Measurements from ENCODE around the gene CNNM3. TPM values are rescaled to one million over a fixed set of nuclear protein-coding genes. Genes with fewer than 3 reads are reported as not detected.
"Not testable (repeated sequence)": the region's sequence is repeated elsewhere in the genome, so short reads cannot be mapped to it uniquely, and the experiment has no call there.

Gene CNNM3
- total and polyA plus RNA-seq, 5 experiments from 2014 or later: 2.8 to 41.1 (median 12.0) TPM

GRCh38 chr2:96787411-96787810 lies 28.7 kb upstream of the CNNM3 start:
- DNase-seq: no peak
- no peak overlapping the region for H3K4me3 Mint-ChIP-seq
- POLR2A ChIA-PET: no interaction called here
- no peak overlapping the region for H3K27ac Mint-ChIP-seq
- no peaks in the 10 kb centered on the region for H3K27me3 Mint-ChIP-seq
- peaks cover 0 to 3% (median 0%) of the 10 kb centered on the region in 4 donors for H3K4me1 Mint-ChIP-seq
- peaks cover 0 to 5% (median 0%) of the 10 kb centered on the region in 3 donors for H3K36me3 Mint-ChIP-seq
- ATAC-seq: no peak
- no peaks in the 10 kb centered on the region for H3K9me3 Mint-ChIP-seq

DNA sequence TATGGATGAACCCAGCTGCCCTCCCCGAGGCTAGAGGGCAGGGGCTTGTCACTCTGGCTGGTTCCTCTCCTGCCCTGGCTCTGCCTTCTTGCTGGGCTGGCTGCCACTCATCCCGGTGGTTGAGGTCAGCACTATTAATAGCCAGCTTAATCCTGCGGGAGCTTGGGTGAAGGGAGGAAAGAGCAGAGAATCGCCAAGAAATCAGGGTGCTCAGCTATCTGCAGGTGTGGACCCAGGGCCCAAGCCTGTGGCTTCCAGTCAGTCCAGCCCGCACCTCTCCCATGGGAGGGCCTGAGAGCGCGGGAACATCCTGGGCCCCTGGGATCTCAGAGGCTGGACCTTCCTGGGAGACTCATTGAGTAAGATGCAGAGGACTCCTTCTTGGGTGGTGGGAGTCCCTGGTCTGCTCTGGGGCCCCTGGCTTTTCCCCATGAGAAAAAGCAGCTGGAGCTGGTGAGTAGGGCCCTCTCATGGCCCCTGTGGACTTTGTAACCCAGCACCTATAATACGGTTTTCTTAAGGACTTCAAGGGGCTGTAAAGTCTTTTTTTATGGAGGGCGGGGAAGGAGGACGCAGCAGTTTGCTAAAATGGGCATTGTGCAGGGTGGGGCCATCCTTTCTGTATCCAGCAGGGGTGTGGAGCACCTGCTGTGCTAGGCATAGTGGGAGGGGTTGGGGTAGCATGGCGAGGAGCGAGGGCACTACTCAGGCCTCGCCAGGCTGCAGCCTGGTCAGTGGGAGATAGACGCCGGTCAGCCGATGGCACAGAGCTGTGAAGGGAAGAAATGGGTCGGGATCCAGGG lies 27.4 kb upstream of the CNNM3 start:
- no peaks in the 10 kb centered on the region for H3K27me3 Mint-ChIP-seq
- no peak for DNase-seq
- H3K4me3 Mint-ChIP-seq: no peak overlapping the region
- H3K9me3 Mint-ChIP-seq: no peaks in the 10 kb centered on the region
- peaks cover 0 to 3% (median 0%) of the 10 kb centered on the region in 4 donors for H3K4me1 Mint-ChIP-seq
- POLR2A ChIA-PET: no interaction called here
- H3K36me3 Mint-ChIP-seq: peaks cover 0 to 2% (median 0%) of the 10 kb centered on the region in 3 donors
- no peak overlapping the region for H3K27ac Mint-ChIP-seq
- no peak for ATAC-seq

DNA sequence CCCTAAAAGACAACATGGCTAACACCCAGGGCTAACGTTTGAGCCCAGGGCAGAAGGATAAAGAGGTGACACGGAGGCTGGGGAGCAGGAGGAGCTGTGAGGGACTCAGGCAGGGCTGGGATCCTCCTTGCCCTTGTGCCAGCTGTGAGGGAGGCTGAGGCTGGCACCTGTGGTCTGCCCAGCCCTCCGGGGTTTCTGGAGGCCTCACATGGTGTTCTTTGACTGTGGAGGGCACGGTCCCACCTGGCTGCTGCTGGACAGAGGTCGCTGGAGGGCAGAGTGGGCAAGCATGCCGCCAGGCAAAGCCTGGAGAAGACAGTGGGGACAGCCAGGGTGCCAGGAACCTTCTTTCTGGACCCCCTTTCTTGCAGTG lies 26.8 kb upstream of the CNNM3 start:
- no peak overlapping the region for H3K27ac Mint-ChIP-seq
- H3K27me3 Mint-ChIP-seq: no peaks in the 10 kb centered on the region
- DNase-seq (no peak), ATAC-seq (no peak)
- H3K4me3 Mint-ChIP-seq: no peak overlapping the region
- POLR2A ChIA-PET: no interaction called here
- peaks cover 0 to 2% (median 0%) of the 10 kb centered on the region in 3 donors for H3K36me3 Mint-ChIP-seq
- peaks cover 0 to 3% (median under 1%) of the 10 kb centered on the region in 4 donors for H3K4me1 Mint-ChIP-seq
- H3K9me3 Mint-ChIP-seq: no peaks in the 10 kb centered on the region

- ATAC-seq (no peak), DNase-seq (no peak)
- H3K27me3 Mint-ChIP-seq: no peaks in the 10 kb centered on the region
- H3K9me3 Mint-ChIP-seq: no peaks in the 10 kb centered on the region
- peak overlapping the region in 3 of 10 donors; percentile 30 to 74 (median 67) for H3K27ac Mint-ChIP-seq
- H3K4me1 Mint-ChIP-seq: peaks cover 0 to 5% (median 0%) of the 10 kb centered on the region in 4 donors
- H3K36me3 Mint-ChIP-seq: peaks cover 0 to 7% (median 2%) of the 10 kb centered on the region in 3 donors
- H3K4me3 Mint-ChIP-seq: no peak overlapping the region
- POLR2A ChIA-PET: interaction anchor here (0.5 kb wide), 1 partner anchor 65 kb away, joined by 3 read pairs; the partner anchor contains the start of gene ANKRD39
Measured at GRCh38 chr2:96792772-96793749, 23.0 kb upstream of the CNNM3 start.

- Mint-ChIP-seq H3K4me1 (peaks cover 0 to 5% (median under 1%) of the 10 kb centered on the region in 4 donors), H3K9me3 (no peaks in the 10 kb centered on the region), H3K36me3 (peaks cover 0 to 20% (median 0%) of the 10 kb centered on the region in 3 donors), H3K27me3 (no peaks in the 10 kb centered on the region), H3K27ac (peak overlapping the region in 1 of 10 donors; percentile 41), H3K4me3 (no peak overlapping the region)
- ATAC-seq (no peak), DNase-seq (no peak)
- POLR2A ChIA-PET: no interaction called here
Measured at GRCh38 chr2:96795076-96795475, 21.0 kb upstream of the CNNM3 start.

GRCh38 chr2:96796497-96796896 lies 19.6 kb upstream of the CNNM3 start:
- POLR2A ChIA-PET, H3K9me3 Mint-ChIP-seq, H3K4me1 Mint-ChIP-seq, DNase-seq, H3K27ac Mint-ChIP-seq, ATAC-seq, H3K27me3 Mint-ChIP-seq, H3K4me3 Mint-ChIP-seq: not testable (repeated sequence)
- peaks cover 0 to 20% (median 0%) of the 10 kb centered on the region in 3 donors for H3K36me3 Mint-ChIP-seq

DNA sequence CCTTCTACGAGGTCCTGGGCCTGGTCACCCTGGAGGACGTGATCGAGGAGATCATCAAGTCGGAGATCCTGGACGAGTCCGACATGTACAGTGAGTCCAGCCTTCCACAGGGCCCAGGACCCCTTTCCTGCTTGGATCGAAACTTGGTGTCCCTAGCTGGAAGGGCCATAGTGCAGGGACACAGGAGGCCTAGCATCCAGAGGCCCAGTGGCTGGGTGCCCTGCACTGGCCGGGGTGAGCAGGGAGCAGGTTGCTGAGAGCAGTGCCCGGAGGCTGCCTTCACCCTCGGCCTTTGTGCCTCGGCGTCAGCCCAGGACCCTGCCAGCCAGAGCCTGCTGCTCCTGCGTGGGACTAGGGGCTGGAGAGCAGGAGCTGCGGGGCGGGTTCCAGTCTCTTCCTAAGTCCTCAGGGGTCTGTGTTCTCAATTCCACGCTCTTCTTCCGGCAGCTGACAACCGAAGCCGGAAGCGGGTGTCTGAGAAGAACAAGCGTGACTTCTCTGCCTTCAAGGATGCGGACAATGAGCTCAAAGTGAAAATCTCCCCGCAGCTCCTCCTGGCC lies 18.9 kb upstream of the CNNM3 start:
- H3K9me3 Mint-ChIP-seq: no peaks in the 10 kb centered on the region
- ATAC-seq: no peak
- POLR2A ChIA-PET: interaction anchor here (1.4 kb wide), 1 partner anchor 34 kb away, joined by 3 read pairs; no protein-coding TSS in a partner anchor
- no peaks in the 10 kb centered on the region for H3K27me3 Mint-ChIP-seq
- H3K4me3 Mint-ChIP-seq: no peak overlapping the region
- no peak for DNase-seq
- H3K27ac Mint-ChIP-seq: no peak overlapping the region
- H3K4me1 Mint-ChIP-seq: peaks cover 0 to 5% (median under 1%) of the 10 kb centered on the region in 4 donors
- H3K36me3 Mint-ChIP-seq: peaks cover 0 to 20% (median 0%) of the 10 kb centered on the region in 3 donors

- Mint-ChIP-seq H3K27me3 (no peaks in the 10 kb centered on the region), H3K27ac (peak overlapping the region in 1 of 10 donors; percentile 56), H3K9me3 (no peaks in the 10 kb centered on the region), H3K4me3 (no peak overlapping the region), H3K36me3 (peaks cover 0 to 20% (median 2%) of the 10 kb centered on the region in 3 donors), H3K4me1 (peaks cover 0 to 5% (median under 1%) of the 10 kb centered on the region in 4 donors)
- POLR2A ChIA-PET: interaction anchor here (0.6 to 1.9 kb wide), 2 partner anchors 17 to 162 kb away, joined by 3 to 5 read pairs; partner anchors contain the start of gene CNNM3
- ATAC-seq (no peak), DNase-seq (no peak)
Measured at GRCh38 chr2:96798733-96799622, 17.1 kb upstream of the CNNM3 start.

- H3K4me3 Mint-ChIP-seq: no peak overlapping the region
- H3K27ac Mint-ChIP-seq: no peak overlapping the region
Measured at GRCh38 chr2:96799623-96799935, 16.5 kb upstream of the CNNM3 start.

DNA sequence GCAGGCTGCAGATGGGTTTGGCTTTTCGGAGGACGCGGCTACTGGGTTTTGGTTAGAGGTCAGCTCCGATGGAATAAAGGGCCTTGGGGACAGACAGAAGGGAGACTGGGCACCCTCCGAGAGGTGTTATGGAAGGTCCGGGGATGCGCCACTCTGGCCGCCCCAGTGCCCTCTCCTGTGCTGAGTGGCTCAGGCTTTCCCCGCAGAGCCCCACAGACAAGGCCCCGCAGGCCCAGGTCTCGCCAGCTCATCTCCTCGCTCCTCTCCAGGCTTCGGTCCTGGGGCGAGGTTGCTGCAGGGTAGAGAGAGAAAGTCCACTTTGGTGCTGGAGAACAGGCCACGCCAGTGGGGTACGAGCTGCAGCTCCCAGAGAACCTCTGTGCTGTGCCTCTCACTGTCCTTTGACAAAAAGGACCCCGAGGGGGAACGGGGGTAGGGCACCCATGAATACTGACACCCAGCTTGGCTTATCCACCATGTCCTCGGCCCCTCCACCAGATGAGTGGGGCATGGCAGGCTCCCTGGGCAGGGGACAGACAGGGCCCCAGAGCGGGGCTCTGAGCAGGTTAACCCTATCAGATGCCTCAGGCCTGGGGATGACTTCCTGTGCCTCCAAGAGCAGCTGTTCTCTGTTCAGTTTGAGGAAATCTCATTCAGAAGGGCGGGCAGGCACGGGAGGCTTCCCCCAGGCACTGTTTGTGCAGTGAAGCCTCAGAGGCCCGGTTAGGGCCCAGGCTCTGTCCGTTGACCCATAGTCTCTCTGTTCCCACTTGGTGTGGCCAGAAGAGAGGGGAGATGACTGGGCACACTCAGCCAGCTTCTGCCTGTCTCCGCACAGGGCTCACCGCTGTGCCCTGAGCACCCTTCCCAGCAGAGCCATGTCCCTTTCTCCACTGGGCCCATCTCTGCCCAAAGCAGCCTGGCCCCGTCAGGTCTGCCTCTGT lies 15.7 kb upstream of the CNNM3 start:
- DNase-seq: no peak
- POLR2A ChIA-PET: interaction anchor here (0.5 to 1.9 kb wide), 6 partner anchors 9 to 268 kb away, joined by 3 to 5 read pairs (median 4); partner anchors contain the start of gene CNNM3
- Mint-ChIP-seq H3K27ac (peak overlapping the region in 2 of 10 donors; percentile 4 to 18), H3K4me3 (no peak overlapping the region), H3K4me1 (peaks cover 0 to 3% (median 1%) of the 10 kb centered on the region in 4 donors), H3K9me3 (no peaks in the 10 kb centered on the region), H3K27me3 (no peaks in the 10 kb centered on the region), H3K36me3 (peaks cover 0 to 20% (median 2%) of the 10 kb centered on the region in 3 donors)
- peak; percentile 43 to 51 for ATAC-seq

More at GRCh38 chr2:96799623-96799935, 16.5 kb upstream of the CNNM3 start:
- Mint-ChIP-seq H3K27me3 (no peaks in the 10 kb centered on the region), H3K36me3 (peaks cover 0 to 20% (median 2%) of the 10 kb centered on the region in 3 donors), H3K4me1 (peaks cover 0 to 1% (median 0%) of the 10 kb centered on the region in 4 donors), H3K9me3 (no peaks in the 10 kb centered on the region)
- no peak for ATAC-seq
- POLR2A ChIA-PET: interaction anchor here (0.5 to 1.9 kb wide), 3 partner anchors 17 to 268 kb away, joined by 3 to 5 read pairs (median 4); partner anchors contain the start of gene CNNM3
- no peak for DNase-seq

Measured in naive thymus-derived CD8-positive, alpha-beta T cell (primary cell).